A673 (cell line): ENCODE measurements around the gene ARNT2. TPM values are rescaled to one million over a fixed set of nuclear protein-coding genes. Genes with fewer than 3 reads are reported as not detected.

Source experiments
- BruUV-seq: library from RNA; stranded (reverse); fragments of 400-500 nt; replicated peaks from 2 replicates; lab custom pipeline; 2021; lab: Mats Ljungman, UMichigan
- CTCF ChIA-PET: fragments of 300-600 bp; sonication (Branson Sonifier 250); formaldehyde crosslinking; loops from one replicate; lab custom pipeline; 2022; ENCODE audit warnings: antibody characterized with exemption; lab: Charles Lee
- POLR2A ChIA-PET: fragments of 300-600 bp; sonication (Branson Sonifier 250); formaldehyde crosslinking; loops from one replicate; lab custom pipeline; 2022; ENCODE audit warnings: antibody characterized with exemption; ENCODE audit not compliant: low non-redundant PET; lab: Charles Lee
- DNase-seq: peaks from one replicate; pipeline ENCODE4 v3.0.0-alpha.2; 2015; ENCODE audit warnings: low spot score
- H3K27ac ChIP-seq: fragments of 200-600 bp; sonication (generic); 2 replicates; pipeline ENCODE4 v1.5.1; 2016; ENCODE audit warnings: mixed run types, low read depth, mild to moderate bottlenecking, mixed read lengths, antibody characterized with exemption, low read length; ENCODE audit not compliant: poor library complexity, severe bottlenecking
- H3K27me3 ChIP-seq: fragments of 200-600 bp; sonication (generic); replicated peaks from 2 replicates; pipeline ENCODE4 v1.6.1; 2017; ENCODE audit warnings: mixed run types, low read depth, mild to moderate bottlenecking, mixed read lengths, antibody characterized with exemption, low read length; ENCODE audit not compliant: insufficient read depth, poor library complexity
- H3K36me3 ChIP-seq: fragments of 200-600 bp; sonication (generic); 2 replicates; pipeline ENCODE4 v1.6.1; 2016; ENCODE audit warnings: mixed run types, mild to moderate bottlenecking, mixed read lengths, antibody characterized with exemption, low read length; ENCODE audit not compliant: insufficient read depth, poor library complexity, severe bottlenecking
- H3K4me1 ChIP-seq: fragments of 200-600 bp; sonication (generic); 2 replicates; pipeline ENCODE4 v1.6.1; 2017; ENCODE audit warnings: mixed run types, mild to moderate bottlenecking, mixed read lengths, antibody characterized with exemption, low read length; ENCODE audit not compliant: insufficient read depth, poor library complexity, severe bottlenecking
- H3K4me3 ChIP-seq: fragments of 200-600 bp; sonication (generic); 2 replicates; pipeline ENCODE4 v1.5.1; 2016; ENCODE audit warnings: low read depth, mixed run types, mild to moderate bottlenecking, mixed read lengths, low read length; ENCODE audit not compliant: poor library complexity, severe bottlenecking
- H3K9me3 ChIP-seq: fragments of 200-600 bp; sonication (generic); 2 replicates; pipeline ENCODE4 v1.6.1; 2016; ENCODE audit warnings: mixed run types, low read depth, mild to moderate bottlenecking, mixed read lengths, antibody characterized with exemption, low read length; ENCODE audit not compliant: poor library complexity, severe bottlenecking
- CTCF ChIP-seq: fragments of 300-800, 200-600 bp; sonication (generic); conservative IDR thresholded peaks from 2 replicates; pipeline ENCODE4 v1.5.1; 2017; ENCODE audit warnings: low read depth, mild to moderate bottlenecking, antibody characterized with exemption, low read length, moderate library complexity, mixed read lengths
- EZH2 ChIP-seq: fragments of 200-600 bp; sonication (generic); IDR thresholded peaks from 2 replicates; pipeline ENCODE4 v1.6.1; 2017; ENCODE audit warnings: borderline replicate concordance, low read depth, mild to moderate bottlenecking, mixed read lengths, antibody characterized with exemption, low read length; ENCODE audit not compliant: poor library complexity, severe bottlenecking
- intact Hi-C: fragments of 100-400 bp; cut with micrococcal nuclease; formaldehyde crosslinking; loops from one replicate; pipeline ENCODE4 v1.10.0; 2022; ENCODE audit not compliant: unreplicated experiment
- total RNA-seq: library from RNA; stranded (reverse); gene quantifications from 2 replicates; pipeline ENCODE4 v1.2.3, GENCODE V29; 2021

The ARNT2 gene
- total RNA-seq, 1 experiment from 2014 or later, result 2.1 TPM

- no TSS peak for BruUV-seq
- ChIA-PET CTCF (no interaction called here), POLR2A (no interaction called here)
- Histone ChIP-seq H3K4me1 (peaks cover 11% of the 10 kb centered on the region), H3K27ac (no peak overlapping the region), H3K4me3 (no peak overlapping the region), H3K9me3 (no peaks in the 10 kb centered on the region), H3K36me3 (no peaks in the 10 kb centered on the region), H3K27me3 (no peaks in the 10 kb centered on the region)
- no peak for DNase-seq
- intact Hi-C loops, result no loop called here
- TF ChIP-seq CTCF, result no peak
- TF ChIP-seq EZH2, result no peak
Measured at GRCh38 chr15:80615361-80615736, 211.2 kb downstream of the ARNT2 start.

- no TSS peak for BruUV-seq
- Histone ChIP-seq H3K9me3 (no peaks in the 10 kb centered on the region), H3K4me1 (peaks cover 11% of the 10 kb centered on the region), H3K36me3 (no peaks in the 10 kb centered on the region), H3K27ac (no peak overlapping the region), H3K27me3 (no peaks in the 10 kb centered on the region), H3K4me3 (no peak overlapping the region)
- POLR2A ChIA-PET, result no interaction called here
- CTCF ChIA-PET, result no interaction called here
- TF ChIP-seq CTCF (no peak), EZH2 (no peak)
- intact Hi-C loops, result no loop called here
- DNase-seq, result peak; percentile 52
Measured at GRCh38 chr15:80615783-80616391, 211.7 kb downstream of the ARNT2 start.

DNA sequence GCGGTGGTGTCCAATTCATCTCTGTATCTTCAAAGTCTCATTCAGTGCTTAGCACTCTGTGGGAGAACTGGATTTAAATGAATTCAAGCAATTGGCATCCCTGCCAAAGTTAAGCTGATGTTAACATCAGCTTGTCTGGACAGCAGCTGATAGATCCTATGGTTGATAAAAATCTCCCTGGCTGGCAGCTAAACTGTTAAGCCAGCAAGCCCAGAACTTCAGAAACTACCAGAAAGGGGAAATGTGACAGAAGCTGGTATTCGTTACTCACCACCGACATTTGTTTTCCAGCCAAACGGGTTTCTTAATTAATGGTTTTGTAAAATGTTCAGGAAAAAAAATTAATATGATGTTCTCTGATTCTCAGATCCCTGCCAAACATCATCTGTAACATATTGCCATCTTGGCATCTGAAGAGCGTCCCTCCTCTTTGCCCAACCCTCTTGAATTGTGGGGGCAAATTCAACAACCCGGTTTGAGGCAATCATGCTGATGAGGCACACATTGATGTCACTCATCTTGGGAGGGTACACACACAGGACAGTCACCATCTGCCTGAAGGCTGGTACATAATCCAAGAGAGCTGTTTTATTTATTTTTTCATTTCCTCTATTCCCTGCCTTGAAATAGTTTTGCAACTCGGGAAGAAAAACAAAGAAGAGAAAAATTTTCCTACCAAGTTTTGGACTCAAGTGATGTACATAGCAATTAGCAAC lies 214.7 kb downstream of the ARNT2 start:
- H3K27ac ChIP-seq, result no peak overlapping the region
- no peak overlapping the region for H3K4me3 ChIP-seq

More for the DNA sequence above, 214.7 kb downstream of the ARNT2 start:
- no peak for DNase-seq
- CTCF ChIA-PET, result no interaction called here
- peaks cover 11% of the 10 kb centered on the region for H3K4me1 ChIP-seq
- no peaks in the 10 kb centered on the region for H3K36me3 ChIP-seq
- H3K9me3 ChIP-seq, result peaks cover 11% of the 10 kb centered on the region
- POLR2A ChIA-PET, result no interaction called here
- no peak for TF ChIP-seq EZH2
- no peak for TF ChIP-seq CTCF
- no peaks in the 10 kb centered on the region for H3K27me3 ChIP-seq
- intact Hi-C loops, result loop anchor here (1.0 kb wide), 1 partner anchor 154 kb away; no protein-coding TSS in a partner anchor
- no TSS peak for BruUV-seq
